ENCODE results near the gene GAL3ST1. TPM values are rescaled to one million over a fixed set of nuclear protein-coding genes. Genes with fewer than 3 reads are reported as not detected.
"Not testable (repeated sequence)": the region's sequence is repeated elsewhere in the genome, so short reads cannot be mapped to it uniquely, and the experiment has no call there.

Gene GAL3ST1
- polyA plus RNA-seq, 6 donors from 2014 or later, result 0.24 to 0.65 (median 0.49) TPM; not detected in 2

DNA sequence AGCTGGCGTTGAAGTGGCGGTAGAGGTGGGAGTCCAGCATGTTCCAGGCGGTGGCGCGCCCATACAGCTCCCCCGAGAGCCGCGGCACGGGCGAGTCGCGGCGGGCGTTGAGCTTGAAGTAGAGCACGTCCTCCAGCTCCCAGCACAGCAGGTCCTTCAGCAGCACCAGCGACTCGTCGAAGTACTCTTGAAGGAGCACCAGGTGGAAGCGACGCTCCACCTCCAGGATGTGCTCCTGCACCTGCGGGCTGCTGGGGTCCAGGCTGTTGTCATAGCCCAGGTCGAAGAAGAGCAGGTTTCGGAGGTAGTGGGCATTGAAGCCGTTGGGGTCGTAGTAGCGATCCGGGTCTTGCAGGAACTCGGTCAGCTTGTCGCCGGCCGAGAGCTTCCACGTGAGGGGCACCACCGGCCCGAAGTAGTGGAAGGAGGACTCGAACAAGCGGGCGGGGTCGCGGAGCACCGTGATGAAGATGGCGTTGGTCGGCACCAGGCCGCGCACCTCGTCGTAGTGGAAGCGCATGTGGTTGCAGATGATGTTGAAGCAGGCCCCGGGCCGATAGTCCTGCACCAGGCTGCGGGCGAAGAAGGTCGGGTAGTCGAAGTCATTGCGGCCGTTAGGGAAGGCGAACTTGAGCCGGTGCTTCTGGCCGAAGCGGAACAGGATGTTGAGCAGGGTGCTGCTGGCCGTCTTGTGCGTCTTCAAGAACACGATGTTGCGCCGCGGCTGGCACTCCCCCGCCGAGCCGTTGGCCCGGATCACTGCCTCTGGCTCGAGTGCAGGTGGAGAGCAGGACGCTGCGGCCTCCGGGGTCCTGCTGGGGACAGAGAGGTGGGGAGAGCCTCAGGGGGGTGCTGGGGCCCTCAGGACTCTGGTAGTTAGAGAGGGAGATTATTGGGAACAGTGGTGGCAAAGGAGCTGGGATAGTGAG is 18.9 kb downstream of the GAL3ST1 start:
- no peak overlapping the region for H3K4me3 Mint-ChIP-seq
- no peaks in the 10 kb centered on the region for H3K4me1 Mint-ChIP-seq
- H3K9me3 Mint-ChIP-seq, result no peaks in the 10 kb centered on the region
- H3K36me3 Mint-ChIP-seq, result no peaks in the 10 kb centered on the region
- DNase-seq (no peak), ATAC-seq (ENCODE audit: low read depth in 2 of 2) (no peak)
- H3K27me3 Mint-ChIP-seq, result no peaks in the 10 kb centered on the region
- no peak overlapping the region for H3K27ac Mint-ChIP-seq

DNA sequence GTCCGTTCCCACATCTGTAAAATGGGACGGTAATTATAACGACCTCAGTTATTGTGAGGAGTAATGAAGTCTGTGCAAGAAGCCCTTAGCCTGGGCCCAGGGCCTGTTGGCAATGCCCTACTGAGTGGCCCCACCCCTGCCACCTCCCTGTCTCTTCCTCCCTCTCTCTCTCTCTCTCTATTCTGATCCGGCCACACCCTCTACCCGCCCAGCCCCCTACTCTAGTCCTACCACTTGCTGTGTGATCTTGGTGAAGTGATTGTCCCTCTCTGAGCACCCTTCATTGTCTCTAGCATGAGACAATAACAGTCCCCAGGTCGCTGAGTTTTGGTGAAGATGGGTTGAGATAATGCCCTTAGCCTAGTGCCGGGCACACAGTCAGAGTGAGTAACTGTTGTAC is 20.5 kb downstream of the GAL3ST1 start:
- Mint-ChIP-seq H3K9me3 (no peaks in the 10 kb centered on the region), H3K4me1 (no peaks in the 10 kb centered on the region), H3K27me3 (peaks cover 0 to 13% (median 6%) of the 10 kb centered on the region in 3 donors), H3K36me3 (no peaks in the 10 kb centered on the region), H3K27ac (no peak overlapping the region), H3K4me3 (no peak overlapping the region)
- DNase-seq (no peak), ATAC-seq (ENCODE audit: low read depth in 2 of 2) (no peak)

DNA sequence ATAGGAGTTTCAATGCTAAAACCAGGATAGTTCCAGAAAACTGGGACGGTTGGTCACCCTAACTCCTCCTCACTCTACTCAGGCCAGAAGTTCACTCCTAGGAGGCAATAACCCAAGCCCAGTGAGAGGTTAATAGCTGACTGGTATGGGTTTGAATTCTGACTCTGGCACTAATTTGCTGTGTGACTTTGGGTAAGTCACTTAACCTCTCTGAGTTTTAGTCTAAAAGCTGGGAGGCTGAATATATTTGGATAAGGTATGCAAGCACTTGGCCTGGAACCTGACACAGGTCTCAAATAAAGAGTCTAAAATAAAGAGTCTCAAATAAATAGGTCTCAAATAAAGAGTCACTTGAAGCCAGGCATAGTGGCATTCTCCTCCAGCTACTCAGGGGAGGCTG is 21.7 kb downstream of the GAL3ST1 start:
- Mint-ChIP-seq H3K4me3 (no peak overlapping the region), H3K36me3 (no peaks in the 10 kb centered on the region), H3K27ac (no peak overlapping the region), H3K4me1 (no peaks in the 10 kb centered on the region), H3K27me3 (peaks cover 6 to 21% (median 13%) of the 10 kb centered on the region in 3 donors), H3K9me3 (peaks cover 0 to 2% (median 0%) of the 10 kb centered on the region in 7 donors)
- ATAC-seq (ENCODE audit: low read depth in 2 of 2), result no peak
- DNase-seq, result no peak

DNA sequence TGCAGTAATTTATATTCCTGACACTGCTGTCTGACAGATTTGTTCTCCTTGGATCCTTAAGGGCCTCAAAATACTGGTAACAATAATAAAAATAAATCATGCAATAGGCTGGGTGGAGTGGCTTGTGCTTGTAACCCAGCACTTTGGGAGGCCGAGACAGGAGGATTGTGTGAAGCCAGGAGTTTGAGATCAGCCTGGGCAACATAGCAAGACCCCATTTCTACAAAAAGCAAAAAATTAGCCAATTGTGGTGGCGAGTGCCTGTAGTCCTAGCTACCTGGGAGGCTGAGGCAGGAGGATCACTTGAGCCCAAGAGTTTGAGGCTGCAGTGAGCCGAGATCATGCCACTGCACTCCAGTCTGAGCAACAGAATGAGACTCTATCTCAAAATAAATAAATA is 22.7 kb downstream of the GAL3ST1 start:
- H3K27ac Mint-ChIP-seq, H3K9me3 Mint-ChIP-seq: not testable (repeated sequence)

DNA sequence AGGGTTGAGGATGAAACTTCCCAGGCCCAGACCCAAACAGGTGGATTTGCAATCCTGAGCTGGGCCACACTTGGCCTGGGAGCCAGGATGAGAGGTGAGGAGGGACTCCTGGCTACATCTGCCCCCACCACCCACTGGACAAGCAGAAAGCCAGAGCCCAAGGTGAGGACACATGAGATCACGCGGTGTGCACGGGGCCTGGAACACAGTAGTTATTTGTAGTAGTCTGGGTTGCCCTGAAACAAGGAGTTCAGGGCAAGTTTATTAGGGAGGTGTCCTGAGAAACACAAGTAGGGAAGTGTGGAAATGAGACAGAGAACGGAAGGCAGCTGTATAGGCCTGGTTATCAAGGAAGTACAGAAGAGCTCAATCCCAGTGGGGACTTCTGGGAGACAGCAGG is 27.3 kb downstream of the GAL3ST1 start:
- Mint-ChIP-seq H3K4me3 (no peak overlapping the region), H3K36me3 (no peaks in the 10 kb centered on the region), H3K27me3 (peaks cover 21 to 64% (median 57%) of the 10 kb centered on the region in 3 donors), H3K9me3 (peaks cover 0 to 5% (median 0%) of the 10 kb centered on the region in 7 donors), H3K4me1 (no peaks in the 10 kb centered on the region), H3K27ac (no peak overlapping the region)
- DNase-seq (no peak), ATAC-seq (ENCODE audit: low read depth in 2 of 2) (no peak)

More for the DNA sequence above, 22.7 kb downstream of the GAL3ST1 start:
- peaks cover 6 to 29% (median 20%) of the 10 kb centered on the region in 3 donors for H3K27me3 Mint-ChIP-seq
- not testable (repeated sequence) for H3K36me3 Mint-ChIP-seq; DNase-seq; ATAC-seq (ENCODE audit: low read depth in 2 of 2); H3K4me3 Mint-ChIP-seq; H3K4me1 Mint-ChIP-seq

DNA sequence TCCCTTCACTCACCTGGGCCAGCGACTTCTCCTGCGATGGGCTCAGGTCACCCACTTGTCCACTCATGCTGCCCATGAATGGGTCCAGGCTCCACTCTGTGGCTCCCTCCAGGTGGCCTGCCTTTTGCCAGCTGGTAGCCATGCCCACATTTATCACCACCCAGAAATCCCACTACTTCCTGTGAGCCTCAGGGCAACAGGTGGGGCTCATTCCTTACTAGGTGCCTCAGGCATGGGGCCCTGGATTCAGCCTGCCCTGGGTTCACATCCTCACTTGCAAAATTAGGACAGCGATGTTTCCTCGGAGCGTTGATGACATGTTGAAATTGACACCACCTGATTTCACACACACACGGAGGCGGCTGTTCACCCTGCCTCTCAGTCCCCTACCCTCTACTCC is 27.8 kb downstream of the GAL3ST1 start, which contains the start of gene SEC14L6:
Gene SEC14L6 (minus strand): TSS at position 126 of the 400 bp plus-strand sequence. CDS start 59 bp downstream, at position 67.
- ATAC-seq (ENCODE audit: low read depth in 2 of 2), result no peak
- peaks cover 0 to 5% (median 0%) of the 10 kb centered on the region in 7 donors for H3K9me3 Mint-ChIP-seq
- no peak for DNase-seq
- no peaks in the 10 kb centered on the region for H3K4me1 Mint-ChIP-seq
- no peaks in the 10 kb centered on the region for H3K36me3 Mint-ChIP-seq
- H3K27ac Mint-ChIP-seq, result peak within 1 kb of the TSS in 1 of 6 donors; percentile 30
- peak within 1 kb of the TSS in 1 of 8 donors; percentile 67 for H3K4me3 Mint-ChIP-seq
- peaks cover 24 to 64% (median 57%) of the 10 kb centered on the region in 3 donors for H3K27me3 Mint-ChIP-seq

- Mint-ChIP-seq H3K4me3 (peak overlapping the region in 2 of 8 donors; percentile 33 to 45), H3K4me1 (no peaks in the 10 kb centered on the region), H3K36me3 (no peaks in the 10 kb centered on the region), H3K27ac (no peak overlapping the region), H3K9me3 (peaks cover 0 to 3% (median 0%) of the 10 kb centered on the region in 7 donors), H3K27me3 (peaks cover 39 to 78% (median 68%) of the 10 kb centered on the region in 3 donors)
- DNase-seq (no peak), ATAC-seq (ENCODE audit: low read depth in 2 of 2) (no peak)
Measured at GRCh38 chr22:30542811-30543188, 31.7 kb downstream of the GAL3ST1 start.

DNA sequence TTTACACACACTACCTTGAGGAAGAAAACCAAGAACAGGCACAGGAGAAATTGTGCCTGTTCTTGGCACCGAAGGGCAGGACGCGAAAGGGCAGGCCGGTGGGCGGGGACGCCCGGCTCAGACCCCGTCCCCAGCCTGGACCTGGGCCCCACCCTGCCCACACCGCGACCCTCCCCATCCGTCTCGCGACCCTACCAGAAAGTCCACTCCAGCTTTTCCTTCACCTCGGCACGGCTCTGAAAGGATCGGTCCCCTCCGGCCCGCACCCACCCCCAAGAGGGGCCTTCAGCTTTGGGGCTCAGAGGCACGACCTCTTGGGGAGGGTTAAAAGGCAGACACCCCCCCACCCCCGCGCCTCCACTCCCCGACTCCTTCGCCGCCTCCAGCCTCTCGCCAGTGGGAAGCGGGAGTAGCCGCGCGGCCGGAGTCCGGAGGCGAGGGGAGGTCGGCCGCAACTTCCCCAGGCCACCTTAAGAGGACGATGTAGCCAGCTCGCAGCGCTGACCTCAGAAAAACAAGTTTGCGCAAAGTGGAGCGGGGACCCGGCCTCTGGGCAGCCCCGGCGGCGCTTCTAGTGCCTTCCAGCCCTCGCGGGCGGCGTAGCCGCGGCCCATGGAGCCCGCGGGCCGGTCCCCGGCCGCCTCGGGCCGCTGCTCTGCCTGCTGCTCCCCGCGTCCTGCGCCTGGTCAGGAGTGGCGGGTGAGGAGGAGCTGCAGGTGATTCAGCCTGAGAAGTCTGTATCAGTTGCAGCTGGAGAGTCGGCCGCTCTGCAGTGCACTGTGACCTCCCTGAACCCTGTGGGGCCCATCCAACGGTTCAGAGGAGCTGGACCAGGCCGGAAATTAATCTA is 32.3 kb downstream of the GAL3ST1 start:
- DNase-seq (no peak), ATAC-seq (ENCODE audit: low read depth in 2 of 2) (no peak)
- H3K27ac Mint-ChIP-seq, result no peak overlapping the region
- H3K4me1 Mint-ChIP-seq, result no peaks in the 10 kb centered on the region
- H3K9me3 Mint-ChIP-seq, result peaks cover 0 to 1% (median 0%) of the 10 kb centered on the region in 7 donors
- peak overlapping the region in 1 of 8 donors; percentile 33 for H3K4me3 Mint-ChIP-seq
- H3K36me3 Mint-ChIP-seq, result no peaks in the 10 kb centered on the region
- H3K27me3 Mint-ChIP-seq, result peaks cover 43 to 74% (median 70%) of the 10 kb centered on the region in 3 donors

DNA sequence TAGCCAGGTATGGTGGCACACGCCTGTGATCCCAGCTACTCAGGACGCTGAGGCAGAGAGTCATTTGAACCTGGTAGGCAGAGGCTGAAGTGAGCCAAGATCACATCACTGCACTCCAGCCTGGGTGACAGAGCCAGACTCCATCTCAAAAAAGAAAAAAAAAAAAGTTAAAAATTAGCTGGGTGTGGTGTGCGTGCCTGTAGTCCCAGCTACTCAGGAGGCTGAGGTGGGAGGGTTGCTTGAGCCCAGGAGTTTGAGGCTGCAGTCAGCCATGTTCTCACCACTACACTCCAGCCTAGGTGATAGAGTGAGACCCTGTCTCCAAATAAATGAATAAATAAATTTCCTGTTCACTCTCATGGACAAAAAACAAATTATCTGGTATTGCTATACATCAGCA is 33.0 kb downstream of the GAL3ST1 start:
- not testable (repeated sequence) for ATAC-seq (ENCODE audit: low read depth in 2 of 2); H3K27ac Mint-ChIP-seq; H3K4me1 Mint-ChIP-seq; H3K9me3 Mint-ChIP-seq; H3K36me3 Mint-ChIP-seq; DNase-seq
- Mint-ChIP-seq H3K27me3 (peaks cover 43 to 67% (median 65%) of the 10 kb centered on the region in 3 donors), H3K4me3 (peak overlapping the region in 1 of 8 donors; percentile 56)

DNA sequence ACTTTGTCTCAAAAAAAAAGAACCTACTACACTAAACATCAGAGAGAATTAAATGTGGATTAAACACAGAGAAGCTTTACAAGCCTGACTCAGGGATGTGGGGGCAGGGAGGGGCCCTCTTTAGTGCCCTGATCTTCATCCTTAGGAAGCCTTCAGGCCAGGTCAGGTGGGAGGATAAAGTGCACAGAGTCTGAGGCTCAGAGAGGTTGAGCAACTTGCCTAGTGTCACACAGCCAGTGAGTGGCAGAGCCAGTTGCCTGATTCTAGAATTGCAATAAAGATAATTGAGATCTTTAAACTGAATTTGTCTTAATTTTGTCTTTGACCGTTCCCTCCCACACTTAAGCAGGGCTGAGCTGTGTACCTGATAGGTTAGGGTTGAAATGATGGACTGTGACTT is 35.1 kb downstream of the GAL3ST1 start:
- Mint-ChIP-seq H3K4me3 (no peak overlapping the region), H3K27me3 (peaks cover 37 to 54% (median 52%) of the 10 kb centered on the region in 3 donors), H3K27ac (no peak overlapping the region), H3K36me3 (no peaks in the 10 kb centered on the region), H3K9me3 (no peaks in the 10 kb centered on the region), H3K4me1 (no peaks in the 10 kb centered on the region)
- DNase-seq (no peak), ATAC-seq (ENCODE audit: low read depth in 2 of 2) (no peak)

DNA sequence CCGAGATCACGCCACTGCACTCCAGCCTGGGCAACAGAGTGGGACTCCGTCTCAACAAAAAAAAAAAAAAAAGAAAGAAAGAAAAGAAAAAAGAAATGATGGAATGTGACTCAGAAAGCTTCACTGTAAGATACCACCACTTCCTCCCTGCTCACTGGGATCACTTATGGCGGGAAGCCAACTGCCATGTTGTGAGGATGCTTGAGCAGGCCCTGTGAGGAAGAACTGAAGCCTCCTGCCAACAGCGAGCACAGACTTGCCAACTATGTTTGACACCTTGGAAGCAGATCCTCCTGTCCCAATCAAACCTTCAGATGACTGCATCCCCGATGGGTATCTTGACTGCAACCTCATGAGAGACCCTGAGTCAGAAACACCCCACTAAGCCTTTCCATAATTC is 36.2 kb downstream of the GAL3ST1 start:
- Mint-ChIP-seq H3K9me3 (no peaks in the 10 kb centered on the region), H3K4me3 (no peak overlapping the region), H3K27me3 (peaks cover 33 to 50% (median 45%) of the 10 kb centered on the region in 3 donors), H3K27ac (no peak overlapping the region), H3K4me1 (no peaks in the 10 kb centered on the region), H3K36me3 (no peaks in the 10 kb centered on the region)
- DNase-seq, result no peak
- ATAC-seq (ENCODE audit: low read depth in 2 of 2), result no peak

DNA sequence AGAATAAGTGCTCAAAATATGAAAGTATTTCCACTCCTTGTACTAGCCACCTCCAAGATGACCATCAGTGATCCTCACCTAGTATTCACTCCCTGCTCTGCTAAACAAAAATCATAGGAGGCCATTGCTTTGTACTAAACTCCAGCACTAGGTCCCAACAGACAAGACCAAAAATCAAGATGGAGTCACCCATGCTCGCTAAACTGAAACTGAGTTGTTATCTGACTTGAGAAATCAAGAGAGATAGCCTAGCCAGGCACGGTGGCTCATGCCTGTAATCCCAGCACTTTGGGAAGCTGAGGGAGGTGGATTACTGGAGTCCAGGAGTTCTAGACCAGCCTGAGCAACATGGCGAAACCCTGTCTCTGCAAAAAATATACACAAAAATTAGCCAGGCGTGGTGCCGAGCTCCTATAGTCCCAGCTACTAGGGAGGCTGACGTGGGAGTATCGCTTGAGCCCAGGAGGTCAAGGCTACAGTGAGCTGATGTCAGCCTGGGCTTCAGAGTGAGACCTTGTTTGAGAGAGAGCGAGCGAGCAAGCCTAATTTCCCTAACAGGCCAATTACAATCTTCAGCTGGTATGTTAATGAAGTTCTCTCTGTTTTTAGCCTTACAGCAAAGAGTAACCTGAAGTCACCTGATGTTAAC is 37.3 kb downstream of the GAL3ST1 start:
- H3K9me3 Mint-ChIP-seq, result no peaks in the 10 kb centered on the region
- H3K4me3 Mint-ChIP-seq, result no peak overlapping the region
- no peak overlapping the region for H3K27ac Mint-ChIP-seq
- DNase-seq (no peak), ATAC-seq (ENCODE audit: low read depth in 2 of 2) (no peak)
- H3K27me3 Mint-ChIP-seq, result peaks cover 27 to 47% (median 44%) of the 10 kb centered on the region in 3 donors
- H3K36me3 Mint-ChIP-seq, result no peaks in the 10 kb centered on the region
- H3K4me1 Mint-ChIP-seq, result no peaks in the 10 kb centered on the region

GRCh38 chr22:30535182-30535581 is 39.3 kb downstream of the GAL3ST1 start:
- ATAC-seq (ENCODE audit: low read depth in 2 of 2) (no peak), DNase-seq (no peak)
- Mint-ChIP-seq H3K4me1 (no peaks in the 10 kb centered on the region), H3K27ac (no peak overlapping the region), H3K9me3 (no peaks in the 10 kb centered on the region), H3K27me3 (peaks cover 20 to 43% (median 39%) of the 10 kb centered on the region in 3 donors), H3K36me3 (no peaks in the 10 kb centered on the region), H3K4me3 (no peak overlapping the region)
